GM18868 (cell line): Measurements from ENCODE around the gene RDH14.

Experiments
- ATAC-seq: cut with Tn5 transposase; IDR thresholded peaks from one replicate; pipeline ENCODE4 v1.9.1; 2021; ENCODE audit warnings: mild to moderate bottlenecking, moderate library complexity; ENCODE audit not compliant: unreplicated experiment

Gene RDH14

DNA sequence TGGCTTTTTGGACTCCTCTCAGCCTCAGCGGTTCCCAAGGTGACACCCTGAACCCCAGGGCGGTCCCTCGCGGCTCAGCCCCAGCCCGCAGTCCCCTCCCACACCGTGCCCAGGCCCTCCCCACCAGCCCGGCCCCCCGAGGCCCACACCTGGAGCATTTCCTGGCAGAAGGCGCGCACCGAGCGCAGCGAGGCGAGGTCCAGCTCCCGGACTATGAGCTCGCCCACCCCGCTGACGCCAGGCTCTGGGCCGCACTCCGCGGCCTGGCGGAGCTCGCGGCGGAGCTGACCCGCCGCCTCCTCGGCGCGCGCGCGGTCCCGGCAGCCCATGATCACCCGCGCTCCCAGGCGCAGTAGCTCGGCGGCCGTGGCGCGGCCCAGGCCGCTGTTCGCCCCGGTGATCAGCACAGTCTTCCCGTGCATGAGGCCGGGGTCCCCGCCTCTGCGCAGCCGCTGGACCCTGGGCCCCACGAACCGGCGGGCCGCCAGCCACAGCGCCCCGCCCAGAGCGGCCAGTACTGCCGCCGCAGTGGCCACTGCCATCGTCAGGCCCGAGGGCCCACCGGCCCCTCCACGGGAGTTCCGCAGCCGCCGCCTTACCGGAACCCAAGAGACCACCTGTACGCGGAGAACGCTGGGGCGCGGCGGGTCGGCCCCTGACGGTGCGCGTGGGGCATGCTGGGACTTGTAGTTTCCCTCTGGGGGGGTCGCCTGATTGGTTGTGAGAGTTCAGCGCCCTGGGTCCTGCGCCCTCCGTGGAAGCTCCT is at the start of gene RDH14:
Gene RDH14 (minus strand): TSS at position 623 of the 766 bp plus-strand sequence. CDS start 81 bp downstream, at position 542.
- peak; percentile 93 for ATAC-seq

GRCh38 chr2:18610090-18610489 is 49.6 kb upstream of the RDH14 start:
- ATAC-seq, result no peak

DNA sequence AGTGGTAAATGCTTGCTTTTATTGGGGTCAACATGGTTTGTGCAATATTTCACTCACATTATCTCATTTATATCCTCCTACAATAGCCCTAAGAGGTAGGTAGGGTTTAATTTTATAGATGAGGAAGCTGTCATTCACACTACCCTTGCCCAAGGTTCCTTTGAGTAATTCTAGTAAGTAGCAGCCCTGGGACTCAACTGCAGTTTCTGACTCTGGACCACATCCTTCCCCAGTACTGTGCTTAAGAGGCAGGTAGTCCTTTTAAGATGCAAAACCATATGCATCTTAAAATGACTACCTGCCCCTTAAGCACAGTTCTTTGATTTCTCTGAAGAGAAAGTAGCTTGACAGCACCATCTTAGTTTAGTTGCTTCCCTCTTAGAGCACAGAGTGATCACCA is 44.7 kb upstream of the RDH14 start:
- no peak for ATAC-seq

DNA sequence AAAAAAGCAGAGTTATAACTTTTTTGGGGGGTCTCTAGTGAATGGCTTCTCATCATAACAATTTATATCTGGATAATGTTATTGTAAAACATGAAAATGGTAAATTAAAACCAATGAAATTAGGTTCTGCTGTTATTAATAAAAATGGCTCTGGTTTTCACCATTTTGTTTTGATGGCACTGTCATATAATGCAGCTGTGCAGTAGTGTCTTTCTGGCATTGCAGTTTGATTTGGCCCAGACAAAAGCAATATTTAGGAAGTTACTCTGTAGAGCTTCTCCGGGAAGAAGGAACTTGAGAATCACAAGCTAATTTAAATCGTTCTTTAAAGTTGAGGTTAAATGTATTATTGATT is 44.1 kb upstream of the RDH14 start:
- ATAC-seq, result no peak

- ATAC-seq, result no peak
Observed at GRCh38 chr2:18603854-18604530, 43.5 kb upstream of the RDH14 start.

DNA sequence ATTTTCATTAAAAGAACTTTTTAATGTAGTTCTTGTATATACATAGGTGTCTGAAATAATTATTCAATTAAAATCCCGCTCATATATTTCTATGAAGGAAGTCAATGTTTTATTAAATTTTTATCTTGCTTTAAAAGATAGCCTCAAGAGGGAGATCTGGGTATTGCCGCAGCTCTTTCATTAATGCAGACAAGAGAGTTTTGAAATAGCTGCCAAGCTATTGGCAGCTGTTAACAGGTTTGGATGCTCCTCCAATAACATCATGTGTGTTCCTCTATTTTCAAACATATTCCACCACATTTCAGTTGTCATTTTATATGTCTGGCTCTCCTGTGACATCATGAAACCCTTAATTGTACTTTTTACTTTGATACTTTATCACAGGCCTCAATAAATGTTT is 41.8 kb upstream of the RDH14 start:
- no peak for ATAC-seq

DNA sequence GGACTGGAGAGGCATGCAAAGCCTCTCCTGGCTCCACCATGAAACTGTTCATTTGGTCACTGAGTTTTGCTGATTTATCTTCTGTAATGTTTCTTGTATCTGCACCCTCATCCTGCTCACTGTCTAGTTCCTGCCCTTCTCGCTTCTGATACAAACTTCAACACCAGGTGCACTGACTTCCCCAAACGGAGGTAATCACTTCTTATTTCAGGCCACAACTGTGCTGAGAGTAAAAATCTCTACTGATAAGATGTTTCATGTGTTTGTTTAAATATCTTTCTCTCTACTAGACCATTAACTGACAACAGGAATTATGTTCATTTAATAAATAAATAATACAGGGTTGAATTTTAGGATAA is 39.8 kb upstream of the RDH14 start:
- ATAC-seq, result peak; percentile 59

GRCh38 chr2:18599509-18600254 is 39.2 kb upstream of the RDH14 start:
- no peak for ATAC-seq

DNA sequence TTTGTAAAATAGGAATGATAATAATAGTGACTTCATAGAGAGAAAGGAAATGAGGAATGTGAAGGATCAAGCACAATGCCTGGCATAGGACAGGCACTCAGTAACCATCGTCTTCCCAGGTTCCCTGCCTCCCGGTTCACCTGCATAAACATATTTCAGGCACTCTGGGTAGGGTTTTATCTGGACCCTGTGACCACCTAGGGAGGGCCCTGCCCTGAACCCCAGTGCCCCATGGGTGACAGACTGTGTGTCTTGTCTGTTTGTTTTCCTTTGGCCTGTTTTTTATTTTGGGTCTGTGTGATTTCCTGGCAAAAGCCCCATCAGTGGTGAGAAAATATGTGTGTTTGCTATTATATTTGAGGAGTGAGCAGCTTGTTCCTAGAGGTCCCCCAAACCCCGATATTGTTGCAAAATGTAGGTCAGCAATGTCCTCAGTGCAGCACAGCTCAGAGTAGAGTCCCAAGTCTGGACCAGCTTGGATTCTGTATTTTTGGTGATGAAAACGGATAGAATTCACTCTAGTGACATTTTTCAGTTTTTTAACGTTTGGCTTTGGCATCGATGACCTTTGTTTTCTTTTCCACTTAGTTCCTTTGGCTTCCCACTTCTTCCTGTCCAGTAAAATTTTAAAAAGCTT is 38.5 kb upstream of the RDH14 start:
- ATAC-seq, result no peak

DNA sequence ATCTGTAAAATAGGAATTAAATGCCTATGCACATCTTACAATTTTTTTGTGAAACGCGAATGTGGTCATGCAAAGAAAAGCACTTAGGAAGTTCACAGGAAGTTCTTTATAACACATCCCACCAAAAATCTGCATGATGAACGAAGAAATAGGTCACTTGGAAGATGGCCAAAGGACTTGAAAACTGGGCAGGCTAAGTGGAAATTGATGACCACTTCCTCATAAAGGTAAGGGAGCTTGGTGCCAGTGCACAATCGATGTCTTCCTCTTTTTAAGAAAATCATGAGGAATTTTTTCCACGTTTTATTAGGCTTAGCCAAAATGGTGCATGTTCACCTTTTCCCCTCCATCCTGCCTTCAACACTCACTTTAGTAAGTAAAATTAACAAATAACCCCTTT is 37.2 kb upstream of the RDH14 start:
- no peak for ATAC-seq

DNA sequence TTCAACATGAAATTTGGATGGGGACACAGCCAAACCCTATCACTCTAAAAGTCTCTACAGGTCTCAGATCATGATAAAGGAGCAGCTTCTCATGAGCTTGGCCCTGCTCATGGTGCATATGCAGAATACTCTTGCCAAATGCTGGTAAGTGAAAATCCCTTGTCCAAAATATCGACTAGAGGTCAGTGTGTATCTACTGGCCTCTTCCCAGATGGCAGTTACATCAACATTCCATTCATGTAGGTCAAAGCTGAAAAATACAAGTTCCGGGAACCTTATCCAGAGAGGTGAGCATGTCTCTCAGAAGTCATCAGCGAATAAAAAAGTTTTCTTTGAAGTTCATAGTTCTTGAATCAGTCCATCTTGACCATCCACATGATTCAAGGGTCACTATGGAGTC is 36.5 kb upstream of the RDH14 start:
- ATAC-seq, result no peak

DNA sequence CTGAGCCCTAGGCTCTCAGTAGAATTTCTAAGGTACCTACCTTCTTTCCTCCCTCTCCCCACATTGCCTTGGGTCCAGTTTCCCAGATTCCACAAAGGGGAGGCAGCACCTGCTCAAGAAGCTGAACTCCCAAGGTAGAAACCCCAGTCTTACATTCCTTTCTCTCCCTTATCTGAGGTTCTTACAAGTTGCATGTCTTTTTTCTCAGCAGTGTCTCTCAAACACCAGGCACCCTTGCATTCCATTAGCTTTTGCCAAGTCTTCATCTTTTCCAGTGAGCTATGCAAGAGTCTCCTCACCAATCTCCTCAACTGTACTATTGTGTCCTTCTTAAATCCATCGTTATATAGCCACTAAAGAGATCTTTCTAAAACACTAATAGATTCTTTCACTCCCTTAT is 33.0 kb upstream of the RDH14 start:
- no peak for ATAC-seq

GRCh38 chr2:18592372-18592771 is 31.9 kb upstream of the RDH14 start:
- ATAC-seq, result no peak

- no peak for ATAC-seq
Observed at GRCh38 chr2:18589354-18589753, 28.9 kb upstream of the RDH14 start, which contains the start of gene NT5C1B. TSS of gene NT5C1B (minus strand) at chr2:18589569. CDS start at chr2:18589468, 101 bp downstream.

- ATAC-seq, result no peak
Observed at GRCh38 chr2:18588802-18589201, 28.3 kb upstream of the RDH14 start.

GRCh38 chr2:18588049-18588448 is 27.6 kb upstream of the RDH14 start:
- ATAC-seq, result no peak

DNA sequence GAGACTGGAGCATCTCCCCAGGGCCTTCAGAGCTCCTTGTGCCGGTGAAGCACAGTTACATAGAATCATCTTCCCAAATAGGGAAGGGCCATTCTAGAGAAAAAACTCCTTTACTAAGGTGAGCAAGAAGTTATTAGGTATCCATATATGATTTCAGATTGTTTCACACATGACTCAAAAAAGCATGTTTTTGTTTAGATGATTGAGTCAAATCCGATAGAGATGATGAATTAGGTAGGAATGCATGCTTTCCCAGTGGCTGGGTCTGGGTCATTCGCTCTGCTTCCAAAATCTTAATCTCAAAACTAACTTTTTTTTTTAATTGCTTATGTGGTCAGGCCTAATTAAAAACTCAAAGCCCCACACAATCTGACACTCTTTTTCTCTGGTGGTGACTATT is 25.1 kb upstream of the RDH14 start:
- no peak for ATAC-seq

DNA sequence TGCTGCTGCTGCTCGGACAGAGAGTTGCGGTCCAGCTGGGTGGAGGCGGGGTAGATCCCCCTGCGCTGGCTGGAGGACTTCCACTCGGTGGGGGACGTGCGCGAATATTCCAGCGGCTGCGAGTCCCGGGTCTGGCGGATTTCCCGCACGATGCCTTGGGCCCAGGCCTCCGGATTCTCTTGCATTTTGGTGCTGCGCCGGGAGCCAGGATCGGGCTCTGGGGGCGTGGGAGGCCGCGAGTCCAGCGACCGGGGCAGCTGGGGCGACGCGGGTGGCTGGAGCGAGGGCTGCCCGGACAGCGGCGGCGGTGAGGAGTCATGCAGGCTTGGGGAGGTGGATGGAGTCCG is 24.1 kb upstream of the RDH14 start:
- ATAC-seq, result no peak

GRCh38 chr2:18583905-18584607 is 23.6 kb upstream of the RDH14 start:
- no peak for ATAC-seq

DNA sequence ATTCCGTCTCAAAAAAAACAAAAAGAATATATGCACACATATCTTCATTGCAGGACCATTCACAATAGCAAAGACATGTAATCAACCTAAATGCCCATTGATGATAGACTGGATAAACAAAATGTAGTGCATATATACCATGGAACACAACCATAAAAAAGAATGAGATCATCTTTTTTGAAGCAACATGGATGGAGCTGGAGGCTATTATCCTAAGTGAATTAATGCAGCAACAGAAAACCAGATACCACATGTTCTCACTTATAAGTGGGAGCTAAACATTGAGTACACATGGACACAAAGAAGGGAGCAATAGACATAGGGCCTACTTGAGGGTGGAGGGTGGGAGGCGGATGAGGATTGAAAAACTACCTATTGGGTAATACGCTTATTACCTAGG is 20.2 kb upstream of the RDH14 start:
- no peak for ATAC-seq

- ATAC-seq, result no peak
Observed at GRCh38 chr2:18578033-18578432, 17.6 kb upstream of the RDH14 start.
